Sciatic nerve (tissue), 2 donors: Measurements from ENCODE around the gene TMEM41A. TPM values are rescaled to one million over a fixed set of nuclear protein-coding genes. Genes with fewer than 3 reads are reported as not detected.

Experiments used
- ATAC-seq: fragments of 200-7000 bp; cut with Tn5 transposase; one replicate; pipeline ENCODE4 v1.9.1; 2020; ENCODE audit warnings: mild to moderate bottlenecking, moderate library complexity
- DNase-seq: peaks from one replicate; pipeline ENCODE4 v3.0.0-alpha.2; 2020; ENCODE audit warnings: low spot score
- intact Hi-C: fragments of 100-400 bp; cut with DNase I; formaldehyde crosslinking; loops from one replicate; pipeline ENCODE4 v1.14.2; 2022
- total RNA-seq: library from RNA; stranded (reverse); fragmentation: NEBNext Ultra II Directional; extraction: Animal tissue kit (Norgen Biotek cat#: 25700); gene quantifications from one replicate; pipeline ENCODE4 v1.2.1, GENCODE V29; 2021
- donor health status: DM: no; HTN: no; CAD: no.
- donor health status: DM: no; HTN: no; CAD: no.

Gene TMEM41A
- 15.1 TPM for total RNA-seq

DNA sequence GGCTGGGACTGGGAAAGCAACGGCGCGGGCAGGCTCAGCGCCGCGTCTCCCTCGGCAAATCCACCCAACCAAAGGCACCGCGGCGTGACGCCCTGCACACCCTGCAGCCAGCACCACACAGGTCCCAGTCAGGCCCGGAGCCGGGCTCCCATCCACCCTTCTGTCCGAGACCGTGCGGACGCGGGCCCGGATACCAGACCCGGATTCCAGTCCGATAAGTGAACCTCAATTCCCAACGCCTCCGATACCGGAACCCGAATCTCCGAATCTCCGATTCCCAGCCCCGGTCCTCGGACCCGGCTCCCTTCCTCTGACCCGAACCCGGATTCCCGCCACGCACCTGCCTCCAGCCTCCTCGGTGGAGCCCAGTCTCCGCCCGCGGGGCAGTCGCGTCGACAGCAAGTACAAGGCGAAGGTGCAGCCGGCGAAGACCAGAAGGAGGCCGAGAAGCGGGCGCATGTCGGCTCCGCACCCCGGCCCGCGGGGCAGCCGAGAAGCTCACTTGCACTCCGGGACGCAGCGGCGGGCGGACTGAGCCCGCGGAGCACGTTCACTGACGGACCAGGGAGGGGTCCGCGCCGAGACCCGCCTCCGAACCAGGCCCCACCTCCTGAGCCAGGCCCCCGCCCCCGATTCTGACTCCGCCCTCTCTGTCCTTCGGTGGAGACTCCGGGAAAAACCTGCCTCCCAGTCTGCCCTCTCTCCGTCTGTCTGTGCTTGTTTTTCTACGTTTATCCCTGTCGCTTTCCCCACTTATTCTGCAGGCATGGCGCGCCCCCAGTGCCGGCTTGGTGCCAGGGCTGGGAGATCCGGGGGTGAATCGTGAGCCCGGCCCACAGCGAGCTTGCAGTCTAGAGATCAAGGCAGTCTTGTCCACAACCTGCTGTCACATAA lies at the start of gene TMEM41A:
TSS of gene TMEM41A (minus strand) at position 533 of the 894 bp plus-strand sequence. CDS start at position 459, 74 bp downstream.
- DNase-seq (peak; percentile 97), ATAC-seq (peak; percentile 100)
- intact Hi-C loops, result no loop called here

DNA sequence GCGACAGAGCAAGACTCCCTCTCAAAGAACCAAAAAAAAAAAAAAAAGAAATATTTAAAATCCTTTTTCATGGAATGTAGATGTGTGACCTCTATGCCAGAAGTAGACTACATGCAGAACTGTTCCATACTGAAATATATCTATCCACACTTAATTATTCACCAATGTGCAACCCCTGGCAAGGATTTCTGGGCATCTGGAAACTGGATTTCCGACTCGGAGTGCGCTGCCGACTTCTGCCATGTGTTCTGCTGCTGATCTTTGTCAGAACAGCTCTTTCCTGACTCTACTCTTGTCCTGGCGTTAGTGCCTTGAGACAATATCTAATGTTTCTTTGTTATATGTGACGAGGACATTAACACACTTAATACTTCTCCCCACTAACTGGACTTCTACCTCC lies 41.9 kb upstream of the TMEM41A start:
- intact Hi-C loops, result no loop called here
- ATAC-seq, result no peak

DNA sequence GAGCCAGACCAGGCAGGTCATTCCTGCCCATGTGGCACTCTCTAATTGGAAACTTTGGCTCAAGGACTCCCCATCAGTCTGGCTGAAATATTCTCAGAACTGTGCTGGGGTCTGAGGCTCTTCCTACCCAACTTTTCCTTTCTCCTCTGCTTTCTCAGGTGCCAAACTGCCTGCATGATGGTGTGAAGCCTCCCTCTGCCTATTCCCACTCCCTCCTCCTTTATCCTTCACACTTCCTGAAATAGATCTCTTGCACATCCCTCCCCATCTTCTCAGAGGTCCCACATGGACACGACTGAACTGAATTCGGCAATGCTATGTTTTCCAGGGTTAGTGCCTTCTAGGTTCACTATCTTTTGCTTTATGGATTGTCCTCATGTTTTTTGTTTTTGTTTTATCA lies 41.1 kb upstream of the TMEM41A start:
- DNase-seq, result no peak
- no peak for ATAC-seq
- intact Hi-C loops, result no loop called here

More for the DNA sequence above, 41.9 kb upstream of the TMEM41A start:
- DNase-seq, result no peak

DNA sequence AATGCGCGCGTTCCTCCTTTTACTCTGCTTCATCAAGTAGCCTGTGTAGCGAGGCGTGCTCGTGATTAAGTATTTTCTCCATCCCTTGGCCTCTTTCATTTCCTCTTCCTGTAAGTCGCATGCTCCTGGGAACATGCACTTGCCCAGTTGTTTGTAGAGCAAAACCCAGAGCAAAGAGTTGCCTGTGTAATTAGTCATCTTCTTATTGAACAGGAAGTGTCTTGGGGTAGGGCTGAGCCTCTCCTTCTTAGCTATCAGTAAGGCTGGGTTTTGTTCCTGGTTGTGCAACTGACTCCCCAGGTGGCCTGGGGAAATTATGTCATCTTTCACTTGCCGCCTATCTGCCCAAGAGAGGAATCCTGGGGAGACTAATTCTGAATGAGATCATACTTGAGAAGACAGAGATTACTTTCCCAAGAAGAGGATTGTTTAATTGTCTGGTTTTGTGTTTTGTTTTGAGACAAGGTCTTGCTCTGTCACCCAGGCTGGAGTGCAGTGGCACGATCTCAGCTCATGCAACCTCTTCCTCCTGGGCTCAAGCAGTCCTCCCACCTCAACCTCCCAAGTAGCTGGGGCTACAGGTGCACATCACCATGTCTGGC lies 38.6 kb upstream of the TMEM41A start:
- peak; percentile 92 for ATAC-seq
- intact Hi-C loops, result no loop called here
- DNase-seq, result no peak

DNA sequence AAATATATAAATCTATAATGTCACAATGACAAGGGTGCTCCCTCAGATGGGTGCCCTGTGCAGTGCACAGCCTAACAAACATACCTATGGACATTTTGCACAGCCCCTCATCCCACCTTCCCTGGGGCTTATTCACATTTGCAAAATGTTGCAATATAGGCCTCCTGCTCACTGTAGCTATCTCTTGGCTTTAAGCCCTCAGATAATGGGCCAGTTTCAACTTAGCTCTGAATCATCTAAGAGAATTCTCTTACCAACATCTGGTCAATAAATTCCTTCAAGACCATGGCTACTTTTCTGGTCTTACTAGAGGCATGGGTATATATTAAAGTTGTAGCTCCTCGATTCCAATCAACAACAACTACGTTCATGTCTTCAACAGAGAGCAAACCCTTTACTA lies 35.7 kb upstream of the TMEM41A start:
- intact Hi-C loops, result no loop called here
- ATAC-seq (no peak), DNase-seq (no peak)

DNA sequence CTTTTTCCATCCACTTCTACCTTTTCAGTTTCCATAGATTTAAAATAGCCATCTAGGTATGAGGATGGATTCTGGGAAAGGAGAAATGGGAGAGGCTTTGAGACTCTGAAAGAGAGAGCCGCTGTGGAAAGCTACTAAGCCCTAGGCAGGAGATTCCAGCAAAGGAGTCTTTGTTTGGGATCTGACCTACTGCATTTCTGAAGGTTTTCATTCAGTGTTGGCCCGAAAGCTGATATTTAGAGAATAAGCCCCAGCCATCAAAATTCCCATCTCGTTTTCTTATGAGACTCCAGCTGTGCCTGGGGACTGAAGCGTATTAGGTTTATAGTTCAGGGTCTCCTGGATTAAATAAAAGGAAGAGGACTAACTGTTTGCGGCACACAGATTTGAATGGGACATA lies 34.1 kb upstream of the TMEM41A start:
- intact Hi-C loops, result no loop called here
- no peak for DNase-seq
- no peak for ATAC-seq

DNA sequence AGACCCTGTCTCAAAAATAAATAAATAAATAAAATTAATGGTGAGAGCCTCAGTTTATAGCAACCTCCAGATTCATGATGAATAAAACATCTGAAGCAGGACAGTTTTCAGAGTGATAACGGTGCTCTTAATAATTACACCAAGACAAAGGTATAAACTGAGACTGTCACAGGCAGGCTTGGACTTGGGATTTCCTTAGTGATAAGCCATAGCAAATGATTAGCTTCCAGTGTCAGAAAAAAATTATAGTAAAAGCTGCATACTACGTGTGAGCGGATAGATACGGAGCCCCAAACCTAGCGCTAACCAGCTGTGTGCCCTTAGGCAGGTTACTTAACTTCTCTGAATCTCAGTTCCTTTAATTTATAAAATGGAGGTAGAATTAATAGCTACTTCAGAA lies 32.0 kb upstream of the TMEM41A start:
- intact Hi-C loops, result no loop called here
- ATAC-seq, result no peak
- no peak for DNase-seq

DNA sequence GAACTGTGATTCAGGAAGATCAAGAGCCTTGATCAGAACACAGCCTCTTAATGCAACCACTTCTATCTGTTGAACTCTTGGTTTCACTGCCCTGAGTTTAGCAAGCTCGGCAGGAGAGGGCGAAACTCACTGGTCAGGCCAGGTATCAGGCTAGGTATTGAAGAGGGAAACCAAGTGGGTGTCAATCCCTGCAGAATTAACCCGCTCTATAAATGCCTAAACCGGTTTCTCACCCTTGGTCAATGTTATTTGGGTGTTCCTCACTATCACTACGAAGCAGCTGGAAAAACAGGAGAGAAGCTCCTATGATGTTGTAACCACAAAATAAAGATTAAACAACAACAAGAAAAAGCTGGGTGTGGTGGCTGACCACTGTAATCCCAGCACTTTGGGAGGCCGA lies 29.7 kb upstream of the TMEM41A start:
- DNase-seq (no peak), ATAC-seq (no peak)
- intact Hi-C loops, result no loop called here

DNA sequence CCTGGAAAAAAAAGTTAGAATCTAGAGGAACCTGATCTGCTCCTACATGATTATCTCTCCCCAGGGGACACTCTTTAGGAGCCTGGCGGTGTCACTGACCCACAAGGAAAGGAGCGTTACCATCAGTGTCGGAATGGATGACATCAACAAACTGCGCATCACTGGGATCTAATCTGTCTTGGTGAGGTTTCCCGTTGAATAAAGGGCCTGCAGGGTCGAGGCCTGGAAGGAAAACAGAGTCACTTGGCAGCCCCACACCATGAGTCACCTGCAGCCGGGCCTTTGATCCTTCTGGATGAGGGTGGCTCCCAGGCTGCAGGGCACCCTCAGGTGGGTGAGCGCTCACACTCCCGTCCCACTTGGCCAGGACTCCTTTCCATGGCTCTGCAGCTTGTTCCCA lies 28.5 kb upstream of the TMEM41A start:
- ATAC-seq (no peak), DNase-seq (no peak)
- intact Hi-C loops, result no loop called here

DNA sequence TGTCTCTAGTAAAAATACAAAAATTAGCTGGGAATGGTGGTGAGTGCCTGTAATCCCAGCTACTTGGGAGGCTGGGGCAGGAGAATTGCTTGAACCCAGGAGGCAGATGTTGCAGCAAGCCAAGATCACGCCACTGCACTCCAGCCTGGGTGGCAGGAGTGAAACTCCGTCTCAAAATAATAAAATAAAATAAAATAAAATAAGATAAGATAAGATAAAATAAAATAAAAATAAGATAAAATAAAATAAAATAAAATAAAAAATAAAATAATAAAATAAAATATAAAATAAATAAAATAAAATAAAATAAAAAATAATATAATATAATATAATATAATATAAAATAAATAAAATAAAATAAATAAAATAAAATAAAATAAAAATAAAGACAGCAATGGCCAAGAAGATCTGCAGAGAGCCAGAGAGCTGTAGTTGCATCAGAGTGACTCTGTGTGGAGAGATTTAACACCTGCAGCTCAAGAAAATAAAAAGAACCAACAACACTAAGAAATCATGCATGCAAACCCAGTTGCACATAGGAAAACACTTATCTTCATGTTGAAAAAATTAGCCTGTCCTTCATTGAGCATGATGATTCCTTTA lies 27.6 kb upstream of the TMEM41A start:
- no peak for DNase-seq
- ATAC-seq, result no peak
- intact Hi-C loops, result no loop called here

DNA sequence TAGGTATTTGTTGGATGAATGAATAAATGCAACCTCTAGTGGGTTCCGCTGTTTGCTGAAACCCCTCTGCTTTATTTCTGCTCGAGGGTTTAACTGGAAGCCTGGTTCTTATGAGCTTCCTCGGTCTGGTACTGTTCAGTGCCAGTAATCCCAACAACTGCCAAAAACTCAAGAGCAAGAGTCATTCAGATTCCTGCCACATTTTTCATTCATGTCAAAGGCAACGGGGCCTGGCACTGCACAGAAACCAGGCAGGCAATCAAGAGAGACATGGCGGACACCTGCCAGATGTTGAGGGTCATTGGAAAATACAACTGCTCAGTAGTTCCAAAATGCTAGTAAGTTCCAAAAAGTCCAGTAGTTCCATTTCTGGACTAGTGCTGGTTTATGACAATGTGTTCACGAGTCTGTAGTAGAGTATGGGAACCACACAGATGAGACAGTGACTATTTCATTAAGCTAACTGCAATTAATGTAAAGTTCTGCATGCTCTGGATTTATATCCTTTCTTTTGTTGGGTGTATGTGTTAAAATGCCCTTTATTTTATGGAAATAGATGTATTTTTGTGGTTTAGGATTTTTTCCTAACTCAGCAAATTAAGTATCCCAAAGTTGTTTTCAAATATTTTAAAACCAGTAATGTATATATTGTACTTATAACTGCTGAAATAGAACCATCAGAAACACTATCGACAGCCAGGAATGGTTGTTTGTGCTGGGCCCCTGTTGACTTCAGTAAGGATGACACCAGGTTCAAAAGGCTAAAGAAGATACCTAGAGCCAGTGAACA lies 22.7 kb upstream of the TMEM41A start:
- intact Hi-C loops, result no loop called here
- DNase-seq (no peak), ATAC-seq (no peak)

DNA sequence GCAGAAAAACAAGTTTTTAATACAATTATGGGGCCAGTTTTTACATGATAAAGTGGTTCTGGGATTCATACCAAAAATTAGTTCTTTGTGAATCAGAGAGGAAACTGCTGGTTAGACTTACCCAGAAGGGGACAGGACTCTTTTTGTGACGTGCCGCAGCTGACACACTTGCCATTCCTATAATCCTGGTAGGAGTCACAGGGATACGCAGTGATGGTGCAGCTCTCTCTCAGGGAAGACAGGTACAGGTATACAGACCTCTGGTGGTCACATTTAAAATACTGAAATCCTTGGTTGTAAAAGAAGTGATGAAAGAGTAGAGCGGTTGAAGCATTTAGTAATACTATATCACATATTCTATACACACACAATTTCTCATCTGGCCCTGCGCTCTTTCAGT lies 20.2 kb upstream of the TMEM41A start:
- no peak for DNase-seq
- intact Hi-C loops, result no loop called here
- no peak for ATAC-seq

DNA sequence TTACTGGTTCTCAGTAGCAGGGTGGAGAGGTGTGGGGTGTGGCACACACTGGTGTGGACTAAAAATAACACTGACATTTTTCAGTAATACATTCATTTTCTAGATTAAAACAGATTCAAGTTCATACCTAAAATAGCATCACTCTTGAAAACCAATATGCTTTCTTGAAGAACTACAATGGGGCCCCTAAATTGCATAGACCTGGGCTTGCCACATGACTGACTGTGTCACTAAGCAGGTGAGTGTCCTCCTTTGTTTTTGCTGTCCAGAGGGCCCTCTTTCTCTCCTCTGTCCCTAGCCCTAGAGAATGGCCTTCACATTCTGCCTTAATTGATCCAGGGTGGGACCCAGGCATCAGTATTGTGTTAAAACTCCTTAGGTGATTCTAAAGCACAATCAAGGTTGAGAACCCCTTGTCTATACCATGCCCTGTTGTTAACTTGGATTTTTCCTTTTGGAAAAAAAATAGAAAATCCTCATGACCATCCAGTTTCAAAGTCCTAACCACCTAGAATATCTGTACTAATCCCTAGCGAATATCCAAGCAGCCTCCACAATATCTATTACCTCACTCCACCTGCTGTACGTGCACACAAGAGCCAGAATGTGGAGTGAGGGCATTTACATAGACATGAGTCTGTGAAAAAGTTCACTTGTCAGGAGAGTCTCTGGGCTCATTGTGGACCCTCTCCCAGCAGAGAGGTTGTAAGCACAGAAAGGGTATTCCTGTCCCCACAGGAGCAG lies 18.7 kb upstream of the TMEM41A start:
- ATAC-seq (no peak), DNase-seq (no peak)
- intact Hi-C loops, result no loop called here

DNA sequence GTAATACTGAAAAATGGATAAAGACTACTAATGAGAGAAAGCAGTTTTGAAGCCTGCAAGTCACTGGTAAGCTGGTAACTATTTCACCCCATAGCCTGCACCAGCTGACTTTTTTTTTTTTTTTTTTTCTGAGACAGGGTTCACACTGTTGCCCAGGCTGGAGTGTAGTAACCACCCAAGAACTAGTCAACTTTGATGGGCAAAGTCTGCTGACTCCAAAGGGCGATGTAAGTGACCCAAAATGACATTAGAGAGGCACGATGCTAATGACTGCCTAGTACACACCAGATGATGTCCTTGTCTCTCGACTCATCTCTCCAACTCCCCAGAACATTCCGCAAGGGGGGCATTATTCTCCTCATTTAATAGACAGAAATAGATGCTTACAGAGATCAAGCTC lies 12.9 kb upstream of the TMEM41A start:
- intact Hi-C loops, result no loop called here
- DNase-seq (no peak), ATAC-seq (no peak)

DNA sequence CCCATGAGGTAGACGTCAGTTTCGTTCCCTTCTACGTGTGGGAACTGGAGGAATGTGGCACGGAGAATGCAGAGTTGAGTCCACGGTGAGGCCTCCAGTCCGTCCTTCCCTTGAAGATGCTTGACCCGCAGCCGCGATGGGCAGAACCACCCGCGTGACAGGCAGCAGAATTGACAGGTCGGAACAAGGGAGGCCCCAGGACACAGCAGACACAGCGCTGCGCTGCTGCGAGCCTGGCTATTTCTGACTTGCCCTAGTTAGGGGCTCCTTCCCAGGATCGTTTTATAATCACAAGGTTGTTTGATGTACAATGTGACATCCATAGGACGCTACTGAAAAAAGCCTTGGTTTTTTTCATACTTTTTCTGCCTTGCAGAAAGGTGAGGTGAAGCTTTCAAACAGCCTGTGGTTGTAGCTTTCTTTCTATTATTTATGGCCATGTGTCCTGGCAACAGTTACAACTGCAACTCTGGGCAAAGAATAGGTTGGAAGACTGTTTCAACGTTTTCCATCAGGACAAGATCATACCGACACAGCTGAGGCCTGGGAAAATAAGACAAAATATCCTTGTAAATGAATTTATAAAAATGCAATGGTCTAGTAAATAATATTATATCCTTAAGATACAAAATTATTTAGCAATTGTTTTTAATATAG lies 9.6 kb upstream of the TMEM41A start:
- ATAC-seq (no peak), DNase-seq (no peak)
- intact Hi-C loops, result no loop called here

DNA sequence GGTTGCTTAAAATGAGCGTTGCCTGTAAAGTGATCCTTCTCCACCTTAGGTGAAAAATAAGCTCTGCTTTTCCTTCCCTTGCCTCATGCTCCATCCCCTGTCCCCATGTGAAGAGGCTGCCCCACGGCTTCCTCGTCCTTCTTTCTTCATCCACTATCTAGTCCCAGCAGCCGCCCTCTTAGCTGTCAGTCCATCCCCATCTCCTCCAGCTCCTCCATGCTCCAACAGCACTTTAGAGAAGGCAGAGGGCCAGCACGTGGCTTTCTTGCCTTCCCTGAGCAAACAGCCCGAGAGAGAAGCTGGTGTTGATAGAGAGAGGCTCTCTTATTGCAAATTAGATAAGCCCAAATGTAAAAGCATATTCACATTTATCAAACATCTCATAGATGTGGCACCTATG lies 9.0 kb upstream of the TMEM41A start:
- intact Hi-C loops, result no loop called here
- no peak for ATAC-seq
- DNase-seq, result no peak

DNA sequence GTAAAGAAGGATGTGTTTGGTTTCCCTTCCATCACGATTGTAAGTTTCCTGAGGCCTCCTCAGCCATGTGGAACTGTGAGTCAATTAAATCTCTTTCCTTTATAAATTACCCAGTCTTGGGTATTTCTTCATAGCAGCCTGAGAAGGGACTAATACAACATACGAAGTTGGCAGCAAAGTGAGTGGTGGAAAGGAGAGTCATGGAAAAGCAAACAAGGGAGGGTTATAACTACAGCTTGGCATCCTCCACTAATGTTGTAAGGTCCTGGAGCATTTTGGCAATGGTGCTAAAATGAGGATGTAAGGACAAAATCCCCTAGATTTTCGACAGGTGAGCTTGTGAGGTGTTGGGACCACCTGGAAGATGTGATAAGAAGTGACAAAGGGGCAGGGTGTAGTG lies 5.8 kb upstream of the TMEM41A start:
- intact Hi-C loops, result no loop called here
- ATAC-seq (no peak), DNase-seq (no peak)

DNA sequence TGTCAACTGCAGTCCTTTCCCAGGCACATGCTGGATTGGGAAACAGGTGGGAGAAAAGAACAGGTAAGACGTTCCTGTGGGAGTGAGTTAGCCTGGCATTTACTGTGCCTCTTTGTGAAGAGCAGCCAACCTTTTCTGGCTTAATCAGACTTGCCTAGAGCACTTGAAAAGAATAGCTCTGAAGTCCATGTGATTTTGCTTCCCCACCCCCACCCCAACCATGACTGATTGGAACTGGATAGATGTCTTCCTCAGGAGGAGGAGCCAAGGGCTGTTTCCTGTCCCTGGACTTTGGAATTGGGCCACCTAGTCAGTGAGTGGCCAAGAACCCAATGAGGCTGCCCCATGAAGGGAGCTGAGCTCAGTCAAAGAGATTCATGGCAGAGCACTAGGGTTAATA lies 4.7 kb upstream of the TMEM41A start:
- no peak for DNase-seq
- intact Hi-C loops, result no loop called here
- no peak for ATAC-seq
